GM19035 (cell line): ENCODE results near the gene NDOR1.

Experiments
- ATAC-seq: cut with Tn5 transposase; IDR thresholded peaks from one replicate; pipeline ENCODE4 v1.9.1; 2021; ENCODE audit not compliant: unreplicated experiment

NDOR1 gene

GRCh38 chr9:137181680-137182079 is 23.8 kb upstream of the NDOR1 start:
- ATAC-seq = no peak

- no peak for ATAC-seq
These were observed 22.7 kb upstream of the NDOR1 start for GRCh38 chr9:137182836-137183235.

- ATAC-seq = no peak
These were observed 21.4 kb upstream of the NDOR1 start for GRCh38 chr9:137183980-137184595.

GRCh38 chr9:137184881-137185660 is 20.4 kb upstream of the NDOR1 start:
- no peak for ATAC-seq

- ATAC-seq = no peak
These were observed 19.6 kb upstream of the NDOR1 start for GRCh38 chr9:137185921-137186320.

- no peak for ATAC-seq
These were observed 19.1 kb upstream of the NDOR1 start for GRCh38 chr9:137186385-137186784.

GRCh38 chr9:137187386-137187785 is 18.1 kb upstream of the NDOR1 start:
- no peak for ATAC-seq

- ATAC-seq = peak; percentile 5
These were observed 17.4 kb upstream of the NDOR1 start for GRCh38 chr9:137188086-137188489.

GRCh38 chr9:137188490-137189296 is 16.8 kb upstream of the NDOR1 start, which contains the start of the genes ANAPC2 and SSNA1:
Gene ANAPC2 (minus strand): TSS chr9:137188560. CDS start chr9:137188532, 28 bp downstream.
Gene SSNA1 (plus strand): TSS chr9:137188676. CDS start chr9:137188727, 51 bp downstream.
- ATAC-seq = peak; percentile 80

- no peak for ATAC-seq
These were observed 15.9 kb upstream of the NDOR1 start for GRCh38 chr9:137189297-137190295.

- ATAC-seq = no peak
These were observed 15.1 kb upstream of the NDOR1 start for GRCh38 chr9:137190315-137190856.

GRCh38 chr9:137191245-137191644 is 14.3 kb upstream of the NDOR1 start:
- ATAC-seq = no peak

- no peak for ATAC-seq
These were observed 13.6 kb upstream of the NDOR1 start for GRCh38 chr9:137191691-137192447.

GRCh38 chr9:137192448-137192780 is 13.1 kb upstream of the NDOR1 start:
- no peak for ATAC-seq

GRCh38 chr9:137192859-137193258 is 12.6 kb upstream of the NDOR1 start:
- no peak for ATAC-seq

- no peak for ATAC-seq
These were observed 11.7 kb upstream of the NDOR1 start for GRCh38 chr9:137193771-137194170.

- no peak for ATAC-seq
These were observed 11.1 kb upstream of the NDOR1 start for GRCh38 chr9:137194388-137194787.

- ATAC-seq = no peak
These were observed 10.6 kb upstream of the NDOR1 start for GRCh38 chr9:137194909-137195308.

GRCh38 chr9:137195525-137196220 is 9.8 kb upstream of the NDOR1 start:
- ATAC-seq = no peak
